HG03066 (cell line): ENCODE measurements around the gene ACOT13.
"Not testable (repeated sequence)": the region's sequence is repeated elsewhere in the genome, so short reads cannot be mapped to it uniquely, and the experiment has no call there.

ENCODE experiments used
- ATAC-seq: cut with Tn5 transposase; IDR thresholded peaks from one replicate; pipeline ENCODE4 v1.9.1; 2021; ENCODE audit warnings: low read depth; ENCODE audit not compliant: unreplicated experiment

Gene ACOT13

DNA sequence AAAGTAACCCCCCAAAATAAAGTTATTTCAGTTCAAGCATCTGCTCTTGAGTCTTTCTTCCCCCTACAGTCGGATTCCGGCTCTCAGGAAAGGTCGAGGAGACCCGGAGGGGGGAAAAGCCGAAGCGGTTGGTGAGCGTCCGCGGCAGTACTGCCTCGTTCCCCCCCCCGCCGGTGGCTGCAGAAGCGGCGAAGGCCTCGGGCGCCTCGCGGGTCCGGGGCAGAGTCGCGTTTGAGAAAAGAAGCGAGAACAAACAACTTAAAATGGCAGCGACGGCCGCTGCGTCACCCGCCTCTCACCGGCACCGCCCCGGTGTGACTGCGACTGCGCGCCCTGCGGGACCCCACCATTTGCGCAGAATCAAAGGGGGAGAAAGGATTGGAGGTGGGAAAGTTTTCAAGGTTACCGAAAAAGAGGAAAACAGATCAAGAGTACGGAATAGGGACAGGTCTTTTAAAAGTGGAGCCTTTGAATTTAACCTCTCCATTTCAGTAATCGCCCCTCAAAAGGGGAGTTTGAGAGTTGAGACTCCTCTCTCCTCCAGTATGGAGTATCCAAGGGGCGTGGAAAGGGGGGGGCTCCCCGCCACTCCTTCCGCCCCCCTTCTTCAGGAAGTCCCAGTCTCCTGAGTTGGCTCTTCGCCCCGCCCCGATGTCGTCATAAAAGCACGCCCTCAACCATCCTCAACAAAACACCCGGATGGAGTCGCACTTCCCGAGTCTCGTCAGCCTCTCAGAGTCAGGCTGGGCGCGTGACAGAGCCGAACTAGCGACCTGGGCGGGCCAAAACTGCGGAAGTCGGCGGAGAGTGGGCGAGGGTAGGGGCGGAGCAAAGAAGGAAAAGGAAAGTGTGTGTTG is 54.0 kb downstream of the ACOT13 start:
- ATAC-seq: peak; percentile 85

DNA sequence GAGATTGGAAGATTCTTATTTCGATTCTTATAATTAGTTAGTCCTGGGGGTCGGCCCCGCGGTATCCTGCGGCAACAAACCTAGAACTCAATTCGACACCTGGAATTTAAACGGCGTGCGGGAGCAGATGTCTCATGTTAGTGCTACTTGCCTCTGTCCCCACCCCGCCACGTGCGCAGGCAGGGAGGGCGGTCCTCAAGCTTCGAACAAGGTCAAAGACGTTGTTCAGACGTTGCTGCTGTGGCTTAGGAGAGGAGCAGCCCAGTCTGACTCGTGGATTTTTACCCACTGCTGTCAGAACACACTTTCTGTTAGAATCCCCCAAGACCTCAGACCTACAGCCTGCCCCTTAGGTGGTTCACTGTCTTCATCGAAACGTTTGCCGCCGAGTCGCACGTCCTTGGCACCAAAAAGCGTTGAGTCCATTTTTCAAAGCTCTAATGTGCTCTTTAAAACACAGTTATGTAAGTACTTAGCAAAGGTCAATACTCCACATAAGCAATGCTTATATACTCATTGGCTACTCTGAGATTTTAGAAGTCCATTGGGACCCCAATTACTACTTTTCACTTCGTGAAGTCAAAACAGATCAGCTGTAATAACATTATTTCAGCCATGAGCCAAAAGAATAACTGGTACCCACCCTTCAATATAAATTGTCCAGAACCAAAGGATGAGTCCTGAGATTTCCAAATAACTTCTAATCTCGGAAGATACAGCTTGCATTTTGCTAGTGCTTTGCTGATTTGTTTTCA is 54.8 kb downstream of the ACOT13 start:
- ATAC-seq: peak; percentile 42

DNA sequence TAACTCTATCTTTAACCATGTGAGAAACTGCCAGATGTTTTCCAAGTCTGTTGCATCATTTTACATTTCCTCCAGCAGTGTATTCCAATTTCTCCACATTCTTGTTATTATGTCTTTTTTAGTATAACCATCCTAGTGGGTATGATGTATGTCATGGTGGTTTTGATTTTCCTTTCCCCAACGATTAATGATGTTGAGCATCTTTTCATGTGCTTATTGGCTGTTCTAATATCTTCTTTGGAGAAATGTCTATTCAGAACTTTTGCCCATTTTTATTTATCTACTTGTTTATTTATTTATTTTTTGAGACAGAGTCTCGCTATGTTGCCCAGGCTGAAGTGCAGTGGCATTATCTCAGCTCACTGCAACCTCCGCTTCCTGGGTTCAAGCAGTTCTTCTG is 56.4 kb downstream of the ACOT13 start:
- no peak for ATAC-seq

DNA sequence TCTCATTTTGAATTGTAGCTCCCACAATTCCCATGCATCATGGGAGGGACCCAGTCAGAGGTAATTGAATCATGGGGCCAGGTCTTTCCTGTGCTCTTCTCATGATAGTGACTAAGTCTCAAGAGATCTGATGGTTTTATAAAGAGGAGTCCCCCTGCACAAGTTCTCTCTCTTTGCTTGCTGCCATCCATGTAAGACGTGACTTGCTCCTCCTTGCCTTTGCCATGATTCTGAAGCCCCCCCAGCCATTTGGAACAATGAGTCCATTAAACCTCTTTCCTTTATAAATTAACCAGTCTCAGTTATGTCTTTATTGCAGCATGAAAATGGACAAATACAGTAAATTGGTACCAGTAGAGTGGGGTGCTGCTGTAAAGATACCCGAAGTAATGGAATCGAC is 63.8 kb downstream of the ACOT13 start:
- ATAC-seq: not testable (repeated sequence)

DNA sequence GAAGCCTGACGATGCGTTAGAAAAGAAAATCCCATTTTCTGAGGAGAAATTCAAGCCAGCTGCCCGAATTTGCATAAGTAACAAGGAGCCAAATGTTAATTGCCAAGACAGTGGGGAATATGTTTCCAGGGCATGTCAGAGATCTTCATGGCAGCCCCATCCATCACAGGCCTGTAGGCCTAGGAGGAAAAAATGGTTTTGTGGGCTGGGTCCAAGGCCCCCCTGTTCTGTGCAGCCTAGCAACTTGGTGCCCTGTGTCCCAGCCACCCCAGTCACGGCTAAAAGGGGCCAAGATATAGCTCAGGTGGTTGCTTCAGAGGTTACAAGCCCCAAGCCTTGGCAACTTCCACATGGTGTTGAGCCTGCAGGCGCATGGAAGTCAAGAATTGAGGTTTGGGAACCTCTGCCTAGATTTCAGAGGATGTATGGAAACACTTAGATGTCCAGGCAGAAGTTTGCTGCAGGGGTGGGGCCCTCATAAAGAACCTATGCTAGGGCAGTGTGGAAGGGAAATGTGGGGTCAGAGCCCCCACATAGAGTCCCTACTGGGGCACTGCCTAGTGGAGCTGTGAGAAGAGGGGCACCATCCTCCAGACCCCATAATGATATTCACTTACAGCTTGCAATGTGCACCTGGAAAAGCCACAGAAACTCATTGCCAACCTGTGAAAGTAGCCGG is 64.7 kb downstream of the ACOT13 start:
- not testable (repeated sequence) for ATAC-seq

DNA sequence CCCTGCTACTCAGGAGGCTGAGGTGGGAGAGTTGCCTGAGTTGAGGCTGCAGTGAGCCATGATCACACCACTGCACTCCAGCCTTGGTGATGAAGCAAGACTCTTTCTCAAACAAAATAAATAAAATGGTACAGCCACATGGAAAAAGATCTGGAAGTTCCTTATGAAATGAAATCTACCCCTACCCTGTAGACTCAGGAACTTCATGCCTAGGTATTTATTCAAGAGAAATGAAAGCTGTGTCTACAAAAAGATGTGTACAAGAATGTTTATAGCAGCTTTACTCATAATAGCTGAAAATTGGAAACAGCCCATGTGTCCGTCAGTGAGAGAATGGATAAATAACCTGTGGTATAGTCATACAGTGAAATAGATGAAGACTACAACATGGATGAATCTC is 67.3 kb downstream of the ACOT13 start:
- ATAC-seq: no peak

DNA sequence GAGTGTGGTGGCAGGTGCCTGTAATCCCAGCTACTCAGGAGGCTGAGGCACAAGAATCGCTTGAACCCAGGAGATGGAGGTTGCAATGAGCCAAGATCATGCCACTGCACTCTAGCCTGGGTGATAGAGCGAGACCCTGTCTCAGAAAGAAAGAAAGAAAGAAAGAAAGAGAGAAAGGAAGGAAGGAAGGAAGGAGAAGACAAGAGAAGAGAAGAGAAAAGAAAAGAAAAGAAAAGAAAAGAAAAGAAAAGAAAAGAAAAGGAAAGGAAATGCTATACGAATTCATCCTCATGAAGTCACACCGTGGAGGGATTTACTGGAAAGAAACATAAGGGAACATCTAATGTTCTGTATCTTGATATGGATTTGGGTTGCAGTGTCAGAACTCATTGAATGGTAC is 67.8 kb downstream of the ACOT13 start:
- not testable (repeated sequence) for ATAC-seq

DNA sequence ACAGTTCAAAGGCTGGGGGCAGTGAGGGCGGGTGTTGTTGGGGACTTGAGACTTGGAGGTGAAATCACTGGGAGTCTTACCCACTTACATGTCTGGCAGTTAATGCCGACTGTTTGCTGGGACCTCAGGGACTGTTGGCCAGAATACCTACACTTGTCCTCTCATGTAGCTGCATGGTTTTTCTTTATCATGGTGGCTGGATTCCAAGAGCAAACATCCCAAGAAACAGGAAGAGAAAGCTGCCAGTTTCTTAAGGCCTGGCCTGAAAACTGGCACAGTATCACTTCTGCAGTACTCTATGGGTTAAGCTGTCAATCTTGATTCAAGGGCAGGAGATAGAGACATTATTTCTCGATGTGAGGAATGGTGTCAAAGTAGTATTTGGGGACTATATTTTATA is 71.9 kb downstream of the ACOT13 start:
- no peak for ATAC-seq

DNA sequence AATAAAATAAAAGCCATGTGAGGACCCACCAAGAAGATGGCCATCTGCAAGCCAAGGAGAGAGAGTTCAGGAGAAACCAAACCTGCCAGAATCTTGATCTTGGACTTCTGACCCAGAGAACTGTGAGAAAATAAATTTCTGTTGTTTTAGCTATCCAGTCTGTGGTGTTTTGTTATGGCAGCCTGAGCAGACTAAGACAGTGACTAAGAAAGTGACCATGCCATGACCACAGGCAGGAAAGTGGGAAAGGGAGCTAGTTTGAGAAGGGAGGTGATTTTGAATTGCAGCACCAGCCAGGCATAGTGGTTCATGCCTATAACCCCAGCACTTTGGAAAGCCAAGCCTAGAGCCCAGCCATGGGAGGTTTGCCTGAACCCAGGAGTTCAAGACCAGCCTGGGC is 74.0 kb downstream of the ACOT13 start:
- ATAC-seq: no peak

DNA sequence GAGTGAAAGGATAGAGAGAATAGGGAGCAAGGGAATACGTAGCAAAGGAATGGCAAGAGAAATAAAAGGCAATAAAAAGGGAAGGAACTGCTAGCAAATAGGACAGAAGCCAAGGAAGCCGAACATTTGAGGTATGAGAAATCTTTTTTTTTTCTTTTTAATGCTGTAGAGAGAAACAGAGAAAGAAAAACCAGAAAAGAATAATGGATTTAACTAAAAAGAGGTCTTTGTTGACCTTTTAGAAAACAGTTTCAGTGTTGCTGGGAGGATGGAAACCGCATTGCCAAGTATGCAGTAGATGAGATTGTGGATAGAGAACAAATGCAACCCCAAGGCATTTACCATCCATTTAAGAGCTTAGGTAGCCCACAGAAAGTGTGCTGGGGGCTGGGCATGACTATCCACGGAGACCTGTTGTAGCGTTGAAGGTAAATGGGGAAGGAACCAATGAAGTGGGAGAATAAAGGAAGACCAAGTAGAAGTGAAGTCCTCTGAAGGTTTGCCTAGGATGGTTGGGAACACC is 75.4 kb downstream of the ACOT13 start:
- no peak for ATAC-seq

DNA sequence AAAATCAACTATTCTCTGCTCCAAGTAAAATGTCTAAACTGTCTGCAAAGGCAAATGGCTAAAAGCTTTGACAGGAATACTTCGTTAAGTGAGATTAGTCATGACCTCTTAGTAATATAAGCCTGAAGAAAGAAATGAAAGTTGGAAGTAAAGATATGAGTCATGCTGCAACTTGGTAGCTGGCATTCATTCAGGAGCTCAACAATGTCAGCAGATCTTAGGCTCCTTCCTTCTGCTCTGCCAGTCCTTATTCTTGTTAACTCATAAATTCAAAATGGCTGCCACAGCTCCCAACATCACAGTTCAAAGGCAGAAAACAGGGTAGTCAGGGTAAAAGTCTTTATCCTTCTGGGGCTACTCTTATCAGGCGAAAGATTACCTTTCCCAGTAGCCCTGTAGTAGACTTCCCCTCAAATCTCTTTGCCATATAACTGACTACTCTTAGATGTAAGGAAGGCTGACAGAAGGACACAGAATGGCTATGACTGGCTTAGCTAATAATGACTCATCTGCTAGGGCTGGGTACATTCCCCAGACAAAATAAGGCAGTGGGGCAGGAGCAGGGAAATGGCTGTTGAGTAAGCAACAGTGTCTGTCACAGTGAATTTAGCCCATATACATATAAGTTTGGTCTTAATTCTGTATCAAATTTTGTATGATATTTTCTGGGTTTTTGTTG is 76.5 kb downstream of the ACOT13 start:
- ATAC-seq: peak; percentile 81

DNA sequence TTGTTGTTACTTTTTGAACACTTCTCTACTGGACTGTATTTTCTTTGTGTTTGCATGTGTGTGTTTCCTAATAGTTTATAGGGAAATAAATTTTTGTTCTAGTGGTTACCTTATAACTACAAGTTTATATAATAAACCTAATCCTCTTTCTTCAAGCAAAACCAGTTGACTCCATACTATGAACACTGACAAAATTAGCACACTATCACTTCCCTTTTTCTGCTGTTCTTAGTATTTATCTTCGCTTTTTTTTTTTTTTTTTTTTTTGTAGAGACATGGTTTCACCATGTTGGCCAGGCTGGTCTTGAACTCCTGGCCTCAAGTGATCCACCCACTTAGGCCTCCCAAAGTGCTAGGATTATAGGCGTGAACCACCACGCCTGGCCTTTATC is 77.1 kb downstream of the ACOT13 start:
- no peak for ATAC-seq

DNA sequence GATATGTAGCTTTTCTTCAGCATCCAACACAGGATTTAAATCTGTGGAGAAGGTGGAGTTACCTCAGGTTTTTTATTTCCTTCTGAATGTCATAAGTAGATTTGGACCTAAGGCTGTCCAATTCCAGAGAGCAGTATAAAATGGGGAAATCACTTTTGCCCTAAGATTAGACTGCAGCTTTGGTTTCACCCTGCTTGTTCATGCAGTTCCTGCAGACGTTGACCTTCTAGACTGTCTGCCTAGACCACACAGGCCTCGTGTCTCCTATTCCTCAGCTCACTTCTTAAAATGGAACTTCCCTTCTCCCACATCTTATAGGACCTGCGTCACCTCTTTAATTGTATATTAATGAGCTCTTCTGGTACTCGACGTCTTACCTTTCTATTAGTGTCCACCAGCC is 78.0 kb downstream of the ACOT13 start:
- no peak for ATAC-seq

DNA sequence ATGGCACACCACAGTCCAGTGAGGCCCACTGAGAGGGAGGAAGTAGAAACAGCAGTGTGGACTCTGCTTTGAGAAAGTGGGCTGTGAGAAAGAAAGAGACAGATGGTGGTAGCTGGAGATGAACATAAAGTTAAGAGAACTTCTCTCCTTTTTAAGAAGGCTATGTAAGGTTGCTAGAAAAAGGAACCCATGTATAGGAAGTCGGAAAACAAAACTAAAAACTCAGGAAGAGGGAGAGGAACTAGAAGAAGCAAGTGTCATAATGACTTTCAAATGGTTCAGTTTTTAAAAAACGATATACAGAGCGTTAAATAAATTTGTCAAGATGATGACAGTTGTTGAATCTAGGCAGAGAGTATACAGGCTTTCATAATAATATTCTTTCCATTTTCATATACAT is 82.4 kb downstream of the ACOT13 start:
- ATAC-seq: no peak

DNA sequence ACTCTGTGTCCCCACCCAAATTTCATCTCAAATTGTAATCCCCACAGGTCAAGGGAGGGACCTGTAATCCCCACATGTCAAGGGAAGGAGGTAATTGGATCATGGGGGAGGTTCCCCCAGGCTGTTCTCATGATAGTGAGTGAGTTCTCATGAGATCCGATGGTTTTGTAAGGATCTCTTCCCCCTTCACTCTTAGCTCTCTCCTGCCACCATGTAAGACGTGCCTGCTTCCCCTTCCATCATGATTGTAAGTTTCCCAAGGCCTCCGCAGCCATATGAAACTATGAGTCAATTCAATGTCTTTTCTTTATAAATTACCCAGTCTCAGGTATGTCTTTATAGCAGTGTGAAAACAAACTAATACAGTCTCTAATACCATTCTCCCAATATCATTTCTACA is 84.0 kb downstream of the ACOT13 start:
- ATAC-seq: not testable (repeated sequence)

DNA sequence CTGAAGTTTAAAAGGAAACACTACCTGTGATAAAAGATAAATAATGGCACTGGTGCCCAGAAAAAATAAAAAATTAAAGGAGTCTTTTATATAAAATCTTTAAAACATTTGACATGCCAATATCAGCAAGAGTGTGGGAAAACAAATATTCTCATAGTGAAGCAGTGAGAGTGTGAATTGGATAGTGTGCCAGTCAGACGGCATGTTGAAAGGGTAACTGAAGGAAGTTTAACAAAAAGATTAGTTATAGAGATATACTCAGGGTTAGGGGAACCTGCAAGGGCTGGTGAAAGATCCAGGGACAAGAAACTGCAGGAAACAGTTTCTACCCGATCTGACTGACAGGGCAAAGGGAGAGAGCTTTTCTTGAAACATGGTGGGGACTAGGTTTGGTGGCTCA is 85.6 kb downstream of the ACOT13 start:
- no peak for ATAC-seq

DNA sequence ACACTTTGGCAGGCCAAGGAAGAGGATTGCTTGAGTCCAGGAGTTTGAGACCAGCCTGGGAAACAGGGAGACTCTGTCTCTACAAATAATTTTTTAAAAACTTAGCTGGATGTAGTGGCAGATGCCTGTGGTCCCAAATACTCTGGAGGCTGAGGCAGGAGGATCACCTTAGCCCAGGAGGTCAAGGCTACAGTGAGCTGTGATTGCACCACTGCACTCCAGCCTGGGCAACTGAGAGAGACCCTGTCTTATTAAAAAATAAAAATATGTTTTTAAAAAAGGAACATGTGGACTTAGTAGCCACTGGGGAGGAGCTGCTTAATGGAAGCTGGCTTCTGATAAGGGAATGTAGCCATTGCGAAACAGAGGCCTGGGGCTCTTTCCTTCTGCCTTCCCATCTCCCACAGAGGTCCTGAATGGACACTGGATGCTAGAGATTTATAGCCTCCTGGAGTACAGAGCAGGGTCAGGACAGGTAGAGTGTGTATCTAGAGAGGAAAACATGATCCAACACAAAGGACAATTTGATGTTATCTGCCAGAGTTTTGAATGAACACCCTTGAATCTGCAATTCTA is 86.1 kb downstream of the ACOT13 start:
- no peak for ATAC-seq

DNA sequence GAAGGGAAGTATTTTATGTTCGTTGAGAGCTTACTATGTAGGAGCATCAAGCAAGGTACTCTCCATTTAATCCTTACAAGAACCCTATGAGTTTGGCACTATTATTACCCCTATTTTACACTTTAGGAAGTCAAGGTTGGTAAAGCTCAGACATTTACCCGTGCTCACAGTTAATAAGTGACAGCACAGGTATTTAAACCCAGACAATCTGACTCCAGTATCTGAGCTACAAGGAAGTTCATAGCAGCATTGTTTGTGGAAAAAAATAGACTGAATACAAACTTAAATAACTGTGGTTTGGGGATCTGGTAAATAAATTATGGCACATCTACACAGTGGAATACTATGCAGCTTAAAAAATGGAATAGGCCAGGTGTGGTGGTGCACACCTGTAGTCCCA is 86.7 kb downstream of the ACOT13 start:
- no peak for ATAC-seq

DNA sequence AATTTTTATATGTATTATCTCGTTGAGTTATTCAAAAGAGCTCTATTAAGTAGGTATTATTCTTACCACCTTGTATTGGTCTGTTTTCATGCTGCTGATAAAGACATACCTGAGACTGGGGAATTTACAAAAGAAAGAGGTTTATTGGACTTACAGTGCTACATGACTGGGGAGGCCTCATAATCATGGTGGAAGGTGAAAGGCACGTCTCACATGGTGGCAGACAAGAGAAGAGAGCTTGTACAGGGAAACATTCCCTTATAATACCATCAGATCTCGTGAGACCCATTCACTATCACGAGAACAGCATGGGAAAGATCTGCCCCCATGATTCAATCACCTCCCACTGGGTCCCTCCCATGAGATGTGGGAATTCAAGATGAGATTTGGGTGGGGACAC is 87.5 kb downstream of the ACOT13 start:
- ATAC-seq: not testable (repeated sequence)
